Limb (tissue), 2 donors: ENCODE data around the gene POLR3GL.
"Not testable (repeated sequence)": the region's sequence is repeated elsewhere in the genome, so short reads cannot be mapped to it uniquely, and the experiment has no call there.

Experiments used
- DNase-seq, 2 donors: peaks; one replicate each; pipeline ENCODE4 v3.0.0-alpha.2; 2016; ENCODE audit errors: extremely low spot score in 2 of 2

Gene POLR3GL

GRCh38 chr1:145964328-145965118, at the start of gene POLR3GL, which contains the start of gene ANKRD34A:
TSS of gene POLR3GL (plus strand) at chr1:145964690. CDS start at chr1:145974866, 10,176 bp downstream.
TSS of gene ANKRD34A (minus strand) at chr1:145964575. CDS start at chr1:145961759, 2,816 bp downstream.
- peak; percentile 92 to 93 for DNase-seq

- DNase-seq: no peak
Observed at GRCh38 chr1:145916745-145917144, 47.7 kb upstream of the POLR3GL start.

GRCh38 chr1:145917595-145917994, 46.9 kb upstream of the POLR3GL start:
- no peak for DNase-seq

GRCh38 chr1:145918144-145918991, 46.1 kb upstream of the POLR3GL start, which contains the start of gene PEX11B:
TSS of gene PEX11B (minus strand) at chr1:145918717. CDS start at chr1:145918688, 29 bp downstream.
- peak; percentile 88 to 90 for DNase-seq

GRCh38 chr1:145918992-145919939, 45.2 kb upstream of the POLR3GL start:
- peak in 1 of 2 donors; percentile 48 for DNase-seq

- not testable (repeated sequence) for DNase-seq
Observed at GRCh38 chr1:145920297-145920696, 44.2 kb upstream of the POLR3GL start.

- DNase-seq: no peak
Observed at GRCh38 chr1:145922266-145922665, 42.2 kb upstream of the POLR3GL start.

- no peak for DNase-seq
Observed at GRCh38 chr1:145926686-145927062, 37.8 kb upstream of the POLR3GL start.

- peak; percentile 93 to 99 for DNase-seq
Observed at GRCh38 chr1:145927063-145927886, 37.2 kb upstream of the POLR3GL start, which contains the start of gene RBM8A. TSS of gene RBM8A (minus strand) at chr1:145927484. CDS start at chr1:145927426, 58 bp downstream.

GRCh38 chr1:145927916-145928643, 36.4 kb upstream of the POLR3GL start:
- DNase-seq: no peak

GRCh38 chr1:145932522-145933009, 31.9 kb upstream of the POLR3GL start:
- not testable (repeated sequence) for DNase-seq

- DNase-seq: no peak
Observed at GRCh38 chr1:145935708-145936107, 28.8 kb upstream of the POLR3GL start.

GRCh38 chr1:145936247-145936646, 28.2 kb upstream of the POLR3GL start:
- DNase-seq: no peak

- DNase-seq: no peak
Observed at GRCh38 chr1:145937436-145937835, 27.1 kb upstream of the POLR3GL start.

GRCh38 chr1:145942405-145942804, 22.1 kb upstream of the POLR3GL start:
- DNase-seq: no peak

- no peak for DNase-seq
Observed at GRCh38 chr1:145942871-145943270, 21.6 kb upstream of the POLR3GL start.

GRCh38 chr1:145944532-145944931, 20.0 kb upstream of the POLR3GL start:
- DNase-seq: no peak

- no peak for DNase-seq
Observed at GRCh38 chr1:145946477-145946986, 18.0 kb upstream of the POLR3GL start.

- no peak for DNase-seq
Observed at GRCh38 chr1:145947551-145947950, 16.9 kb upstream of the POLR3GL start.
